Activated naive CD4-positive, alpha-beta T cell treated with anti-CD3 and anti-CD28 coated beads, Interleukin-2, amount 50 U/mL, for 16 hours (primary cell): ENCODE results near the gene ZACN.

Experiments
- DNase-seq: peaks from one replicate; pipeline ENCODE4 v3.0.0-alpha.2; 2020

Gene ZACN

DNA sequence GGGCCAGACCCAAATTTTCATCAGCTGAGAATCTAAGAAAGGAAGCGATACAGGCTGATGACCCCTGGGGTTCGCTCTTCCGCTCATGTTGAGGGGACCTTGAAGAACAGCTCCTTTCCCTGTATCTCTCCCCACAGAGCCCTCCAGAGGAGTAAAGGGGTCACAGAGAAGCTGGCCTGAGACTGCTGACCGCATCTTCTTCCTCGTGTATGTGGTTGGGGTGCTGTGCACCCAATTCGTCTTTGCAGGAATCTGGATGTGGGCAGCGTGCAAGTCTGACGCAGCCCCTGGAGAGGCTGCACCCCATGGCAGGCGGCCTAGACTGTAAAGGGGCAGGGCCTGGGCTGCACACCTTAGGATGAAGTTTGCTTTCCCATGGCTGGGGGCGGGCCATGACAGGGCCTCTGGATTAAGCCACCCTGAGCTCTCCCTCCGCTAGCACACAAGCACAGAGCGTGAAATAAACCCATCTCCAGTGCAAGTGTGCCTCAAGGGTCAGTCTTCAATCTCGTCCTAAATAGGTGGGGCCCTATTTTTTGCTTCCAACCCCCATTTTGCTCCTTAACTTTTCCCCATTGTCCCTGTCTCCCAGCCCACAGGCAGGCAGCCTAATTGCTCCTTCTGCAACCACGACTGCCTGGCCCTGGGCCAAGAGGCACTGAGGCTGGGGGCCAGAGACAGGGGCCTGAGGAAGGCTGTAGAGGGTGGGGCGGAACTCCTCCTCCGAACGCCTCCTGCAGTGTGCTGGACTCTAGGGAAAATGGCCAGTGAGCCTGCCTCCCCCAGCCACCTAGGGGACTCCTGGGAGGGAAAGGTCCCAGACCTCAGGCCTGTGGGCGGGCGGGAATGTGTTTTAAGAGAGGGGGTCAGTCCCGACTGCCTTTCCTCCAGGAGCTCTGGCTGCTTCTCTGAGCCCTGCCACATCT, 3.6 kb downstream of the ZACN start:
- DNase-seq, result no peak

- no peak for DNase-seq
Observed at GRCh38 chr17:76083536-76084182, 4.7 kb downstream of the ZACN start.

GRCh38 chr17:76085066-76085730, 6.2 kb downstream of the ZACN start:
- DNase-seq, result no peak

DNA sequence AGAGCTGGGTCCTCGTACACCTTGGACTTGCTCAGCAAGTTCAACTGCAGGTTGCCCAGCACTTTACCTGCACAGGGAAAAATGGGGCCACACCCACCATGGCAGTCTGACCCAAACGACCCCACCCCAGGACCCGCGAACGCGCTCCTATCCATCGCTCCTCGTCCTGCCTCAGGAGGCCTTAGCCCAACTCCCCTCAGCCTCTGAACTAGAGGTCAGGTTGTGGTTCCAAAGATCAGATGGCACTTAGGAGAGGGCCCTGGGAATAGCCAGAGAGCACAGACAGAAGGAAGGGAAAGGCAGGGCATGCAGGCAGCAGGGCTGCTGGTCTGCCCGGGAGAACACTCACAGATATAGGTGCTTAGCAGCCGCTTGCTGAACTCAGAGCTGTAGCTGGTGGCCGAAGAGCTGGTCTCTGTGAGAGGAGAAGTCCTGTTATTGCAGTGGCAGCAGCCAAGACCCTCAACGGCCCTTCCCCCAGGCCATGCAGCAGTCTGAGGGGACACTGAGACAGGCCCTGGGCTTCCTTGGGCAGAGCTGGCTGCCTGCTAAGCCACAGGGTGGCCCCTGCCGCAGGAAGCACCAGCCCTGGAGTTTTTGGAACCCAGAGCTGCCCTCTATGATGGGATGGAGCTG, 6.9 kb downstream of the ZACN start:
- DNase-seq, result no peak

- no peak for DNase-seq
Observed at GRCh38 chr17:76086384-76086783, 7.4 kb downstream of the ZACN start.

DNA sequence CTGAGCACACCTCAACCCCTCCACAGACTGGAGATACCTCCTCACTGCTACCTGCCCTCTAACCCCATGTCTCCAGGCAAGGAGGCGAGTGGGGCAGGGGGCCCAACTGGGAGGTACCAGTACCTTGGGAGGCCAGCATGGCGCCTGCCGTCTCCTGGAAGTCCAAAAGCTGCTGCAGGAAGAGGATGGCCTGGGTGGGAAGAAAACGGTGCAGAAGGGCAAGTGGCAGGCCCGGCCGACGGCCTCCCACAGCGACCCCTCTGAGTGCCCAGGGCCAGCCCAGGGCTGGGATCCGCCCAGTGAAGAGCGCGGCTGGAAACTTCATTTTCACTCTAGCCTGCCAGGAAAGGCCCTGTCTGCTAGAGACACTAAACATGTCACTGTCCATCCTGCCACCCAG, 8.5 kb downstream of the ZACN start:
- no peak for DNase-seq

GRCh38 chr17:76088041-76088867, 9.3 kb downstream of the ZACN start:
- no peak for DNase-seq

- DNase-seq, result no peak
Observed at GRCh38 chr17:76088868-76089576, 10.0 kb downstream of the ZACN start.

- no peak for DNase-seq
Observed at GRCh38 chr17:76089680-76090516, 10.9 kb downstream of the ZACN start.

- no peak for DNase-seq
Observed at GRCh38 chr17:76090517-76091129, 11.6 kb downstream of the ZACN start.

GRCh38 chr17:76091526-76092286, 12.7 kb downstream of the ZACN start:
- DNase-seq, result no peak

GRCh38 chr17:76092526-76093413, 13.8 kb downstream of the ZACN start:
- DNase-seq, result no peak

DNA sequence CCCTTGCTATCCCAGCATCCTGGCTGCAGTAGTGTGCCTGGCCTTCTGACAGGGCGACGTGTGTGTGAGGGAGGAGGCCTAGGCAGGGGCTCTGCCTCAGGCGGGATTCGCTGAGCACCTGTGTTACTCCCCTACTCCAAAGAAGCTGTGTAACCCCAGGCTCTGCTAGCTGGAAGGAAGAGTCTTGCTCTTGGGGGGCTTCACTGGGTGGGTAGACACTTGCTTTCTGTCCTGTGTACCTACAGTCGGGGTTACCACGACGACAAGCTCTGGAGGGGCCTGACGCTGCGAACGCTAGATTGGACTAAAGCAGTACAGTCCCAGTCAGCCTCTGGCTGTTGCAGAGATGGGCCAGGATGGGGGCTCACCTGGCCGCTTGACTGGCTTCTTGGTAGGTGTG, 15.1 kb downstream of the ZACN start:
- DNase-seq, result no peak

DNA sequence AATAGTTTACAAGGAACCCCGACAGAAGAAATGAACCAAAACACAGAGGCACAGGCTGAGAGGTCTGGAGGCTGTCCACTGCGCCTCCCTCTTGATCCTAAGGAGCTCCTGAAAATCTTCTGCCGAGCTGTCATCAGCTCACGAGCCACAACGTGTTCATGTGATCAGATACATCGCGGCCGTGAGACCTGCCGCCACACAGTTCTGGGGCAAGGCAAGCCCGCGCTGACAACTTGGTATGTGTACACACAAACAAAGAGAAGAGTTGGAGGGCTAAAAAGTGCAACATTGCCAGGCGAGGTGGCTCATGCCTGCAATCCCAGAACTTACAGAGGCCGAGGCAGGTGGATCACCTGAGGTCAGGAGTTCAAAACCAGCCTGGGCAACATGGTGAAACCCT, 17.0 kb downstream of the ZACN start:
- no peak for DNase-seq

- DNase-seq, result no peak
Observed at GRCh38 chr17:76097716-76098295, 18.8 kb downstream of the ZACN start.

DNA sequence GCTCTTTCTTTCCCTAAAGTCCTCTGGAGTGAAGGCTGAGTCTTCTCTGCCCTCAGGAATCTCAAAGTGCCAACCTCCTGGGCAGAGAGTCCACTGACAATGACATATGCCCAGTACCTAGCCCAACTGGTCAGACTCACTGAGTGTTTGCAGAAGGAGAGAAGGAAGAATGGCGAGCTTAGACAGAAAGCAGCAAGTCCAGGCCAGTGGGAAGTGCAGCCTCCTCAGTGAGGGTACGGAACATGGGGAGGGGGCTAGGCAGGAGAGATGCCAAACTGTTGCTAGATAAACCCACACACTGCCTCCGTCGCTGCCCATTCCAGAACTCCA, 23.9 kb downstream of the ZACN start:
- DNase-seq, result no peak

GRCh38 chr17:76103274-76104139, 24.5 kb downstream of the ZACN start, which contains the start of gene EXOC7:
EXOC7 (minus strand) TSS chr17:76103787; CDS start chr17:76103692, 95 bp downstream.
- peak; percentile 92 for DNase-seq
